ENCODE data around the gene RNF20.
A peak's percentile ranks its signal among the peaks of the same experiment; 100 is the strongest.
"Not testable (repeated sequence)": the region's sequence is repeated elsewhere in the genome, so short reads cannot be mapped to it uniquely, and the experiment has no call there.

The RNF20 gene

DNA sequence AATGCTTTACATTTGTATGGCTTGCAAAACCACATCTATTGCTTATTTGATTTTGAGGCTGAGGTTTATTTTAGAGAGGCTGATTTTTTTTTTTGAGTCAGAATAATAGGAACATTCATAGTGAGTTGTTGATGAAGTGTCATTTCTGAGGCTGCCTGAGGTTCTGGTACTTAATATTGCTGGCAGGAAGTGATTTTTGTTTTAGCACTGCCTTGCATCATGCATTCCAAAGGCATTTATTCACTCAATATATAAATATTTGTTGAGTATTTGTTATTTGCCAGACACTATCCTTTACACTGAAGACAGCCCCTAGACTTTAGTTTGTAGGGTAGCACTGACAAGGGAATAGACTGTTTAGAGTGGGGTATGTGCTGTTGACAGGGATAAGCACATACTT lies 2.7 kb downstream of the RNF20 start:
- DNase-seq, result no peak

DNA sequence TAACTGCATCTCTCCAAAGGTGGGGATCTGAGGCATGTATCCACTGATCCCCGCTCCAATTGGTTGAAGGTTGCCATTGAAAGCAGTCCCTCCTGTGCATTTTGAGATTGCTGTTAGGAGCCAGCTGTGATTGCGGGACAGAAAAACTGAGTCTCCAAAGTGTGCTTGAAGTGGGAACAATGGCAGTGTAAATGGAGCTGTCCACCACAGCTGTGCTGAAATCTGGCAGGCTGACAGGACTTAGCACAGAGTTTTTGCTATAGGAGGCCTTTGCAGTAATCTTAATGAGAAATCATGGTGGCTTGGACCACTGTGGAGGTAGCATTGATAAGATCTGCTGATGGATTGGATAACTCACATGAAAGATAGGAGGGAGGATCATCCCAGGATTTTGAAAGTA lies 3.3 kb downstream of the RNF20 start:
- DNase-seq, result peak in 1 of 2 donors; percentile 24

GRCh38 chr9:101540069-101540468 lies 6.4 kb downstream of the RNF20 start:
- no peak for DNase-seq

DNA sequence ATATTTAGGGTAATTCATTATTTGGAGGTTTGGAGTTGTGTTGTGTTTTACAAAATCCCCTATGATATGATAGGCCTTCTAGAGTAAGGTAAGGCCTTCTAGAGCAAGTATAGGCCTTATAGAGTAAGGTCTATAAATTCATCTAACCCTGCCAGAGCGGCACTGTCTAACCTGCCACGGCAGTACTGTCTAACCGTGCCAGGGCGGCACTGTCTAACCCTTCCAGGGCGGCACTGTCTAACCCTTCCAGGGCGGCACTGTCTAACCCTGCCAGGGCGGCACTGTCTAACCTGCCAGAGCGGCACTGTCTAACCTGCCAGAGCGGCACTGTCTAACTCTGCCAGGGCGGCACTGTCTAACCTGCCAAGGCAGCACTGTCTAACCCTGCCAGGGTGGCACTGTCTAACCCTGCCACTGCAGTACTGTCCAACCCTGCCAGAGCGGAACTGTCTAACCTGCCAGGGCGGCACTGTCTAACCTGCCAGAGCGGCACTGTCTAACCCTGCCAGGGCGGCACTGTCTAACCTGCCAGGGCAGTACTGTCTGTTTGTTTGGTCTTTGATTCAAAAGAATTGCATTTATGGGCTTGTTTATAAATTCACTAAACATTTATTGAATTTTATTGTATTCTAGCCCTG lies 9.6 kb downstream of the RNF20 start:
- DNase-seq, result no peak

DNA sequence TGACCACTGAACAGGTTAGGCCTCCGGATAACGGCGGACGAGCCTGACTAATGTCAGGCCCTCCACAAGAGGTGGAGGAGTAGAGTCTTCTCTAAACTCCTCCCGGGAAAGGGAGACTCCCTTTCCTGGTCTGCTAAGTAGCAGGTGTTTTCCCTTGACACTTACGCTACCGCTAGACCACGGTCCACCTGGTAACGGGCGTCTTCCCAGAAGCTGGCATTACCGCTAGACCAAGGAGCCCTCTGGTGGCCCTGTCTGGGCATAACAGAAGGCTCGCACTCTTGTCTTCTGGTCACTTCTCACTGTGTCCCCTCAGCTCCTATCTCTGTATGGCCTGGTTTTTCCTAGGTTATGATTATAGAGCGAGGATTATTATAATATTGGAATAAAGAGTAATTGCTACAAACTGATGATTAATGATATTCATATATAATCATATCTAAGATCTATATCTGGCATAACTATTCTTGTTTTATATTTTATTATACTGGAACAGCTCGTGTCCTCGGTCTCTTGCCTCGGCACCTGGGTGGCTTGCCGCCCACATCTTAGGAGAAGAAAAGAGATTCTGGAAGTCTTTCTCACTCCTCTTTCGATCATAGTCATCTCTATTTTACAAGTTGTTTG lies 15.9 kb downstream of the RNF20 start:
- not testable (repeated sequence) for DNase-seq

DNA sequence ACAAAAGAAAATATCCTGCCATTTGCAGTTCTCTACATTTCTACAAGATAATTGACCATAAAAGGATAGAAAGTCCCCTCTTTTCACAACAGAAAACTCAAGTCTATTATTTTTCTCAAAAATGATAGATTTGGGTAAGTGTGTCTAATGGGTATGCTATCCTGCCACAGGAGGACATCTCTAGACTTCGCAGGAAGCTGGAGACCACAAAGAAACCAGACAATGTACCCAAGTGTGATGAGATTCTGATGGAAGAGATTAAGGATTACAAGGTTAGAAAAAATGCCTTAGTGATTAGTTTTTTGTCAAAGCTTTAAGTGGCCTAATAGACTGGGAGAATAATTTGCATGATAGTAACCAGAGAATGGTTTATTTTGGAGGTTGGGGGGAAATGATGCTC lies 28.1 kb downstream of the RNF20 start:
- no peak for DNase-seq

- no peak for DNase-seq
These were observed 29.3 kb downstream of the RNF20 start for GRCh38 chr9:101562966-101563365.

DNA sequence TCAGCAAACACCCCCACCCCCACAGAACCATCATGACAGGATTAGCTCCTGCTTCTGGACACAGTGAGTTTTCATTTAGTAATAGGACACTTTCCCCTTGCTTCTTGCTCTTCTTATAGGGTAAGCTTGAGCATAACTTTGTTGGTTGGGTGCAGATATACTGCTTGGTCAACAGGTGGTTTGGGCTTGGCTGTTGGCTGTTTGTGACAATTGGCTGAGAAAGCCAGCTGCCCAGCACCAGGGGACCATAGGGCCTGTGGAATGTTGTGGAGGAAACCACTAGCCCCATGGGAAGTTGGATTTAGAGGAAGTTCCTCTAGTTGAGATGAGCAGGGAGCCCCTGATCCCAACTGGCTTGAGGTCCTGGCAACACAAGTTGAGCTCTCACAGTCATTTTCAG lies 30.6 kb downstream of the RNF20 start:
- no peak for DNase-seq

- DNase-seq, result peak; percentile 29 to 37
These were observed 33.5 kb downstream of the RNF20 start for GRCh38 chr9:101566904-101567724.

- no peak for DNase-seq
These were observed 34.2 kb downstream of the RNF20 start for GRCh38 chr9:101567725-101568350.

GRCh38 chr9:101569741-101570501 lies 36.3 kb downstream of the RNF20 start:
- no peak for DNase-seq

DNA sequence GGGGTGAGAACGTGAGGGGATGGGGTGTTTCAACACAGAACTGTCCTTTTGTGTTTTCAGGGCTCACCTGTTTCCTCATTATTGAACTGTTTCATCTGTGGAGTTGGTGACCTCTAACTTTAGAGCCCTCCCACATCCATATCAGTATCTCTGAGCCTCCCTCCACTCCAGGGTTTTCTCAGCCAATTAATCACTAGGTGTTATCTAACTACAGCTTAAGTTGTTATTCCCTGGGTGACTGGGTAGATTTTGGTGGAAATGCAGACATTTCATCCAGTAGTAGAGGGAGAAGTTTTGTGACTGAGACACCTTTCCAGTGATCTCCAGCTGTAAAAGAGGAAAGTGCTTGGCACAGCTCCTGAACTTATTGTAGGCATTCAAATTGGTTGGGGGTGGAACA lies 37.5 kb downstream of the RNF20 start:
- DNase-seq, result no peak

DNA sequence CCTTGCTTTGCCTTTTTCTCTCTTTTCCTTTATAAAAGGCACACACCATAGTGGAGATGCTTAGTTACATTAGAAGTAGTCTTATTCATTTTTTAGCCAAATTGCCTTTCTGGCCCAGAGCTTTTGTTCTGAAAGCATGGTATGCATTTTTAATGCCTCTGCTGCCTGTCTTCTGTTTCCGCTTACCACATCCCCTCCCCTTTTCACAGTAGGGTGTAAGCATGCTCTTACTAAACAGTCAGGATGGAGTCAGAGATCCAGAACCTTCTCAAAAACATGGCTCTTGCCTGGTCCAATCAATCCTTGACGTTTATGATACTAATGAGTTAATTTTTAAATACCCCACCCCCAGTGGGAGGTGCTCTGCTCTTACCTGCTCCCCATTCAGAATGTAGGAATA lies 38.7 kb downstream of the RNF20 start:
- DNase-seq, result no peak

- no peak for DNase-seq
These were observed 41.2 kb downstream of the RNF20 start for GRCh38 chr9:101574731-101575333.

GRCh38 chr9:101578378-101578777 lies 44.7 kb downstream of the RNF20 start:
- DNase-seq, result no peak

GRCh38 chr9:101579711-101580545 lies 46.3 kb downstream of the RNF20 start:
- no peak for DNase-seq

GRCh38 chr9:101582553-101582952 lies 48.9 kb downstream of the RNF20 start:
- no peak for DNase-seq

- DNase-seq, result no peak
These were observed 52.1 kb downstream of the RNF20 start for GRCh38 chr9:101585740-101586139.

DNA sequence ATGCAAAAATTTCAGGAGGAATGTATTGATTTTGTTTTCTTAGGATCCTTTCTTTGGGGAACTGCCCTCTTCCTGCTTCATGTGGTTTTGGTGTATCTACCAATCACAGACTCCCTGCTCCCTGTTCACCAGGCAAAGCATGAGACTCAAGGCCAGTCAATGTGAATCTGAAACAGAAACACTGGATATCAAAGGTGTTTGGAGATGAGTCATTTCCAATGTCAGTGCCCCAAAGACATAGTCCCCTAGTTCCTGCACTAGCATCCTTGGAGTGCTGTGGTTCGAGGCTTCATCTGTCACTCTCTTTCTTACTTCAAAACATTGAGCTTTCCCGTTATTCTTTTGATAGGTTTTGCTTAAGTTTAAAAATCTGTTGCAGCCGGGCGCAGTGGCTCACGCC lies 53.0 kb downstream of the RNF20 start:
- DNase-seq, result no peak

DNA sequence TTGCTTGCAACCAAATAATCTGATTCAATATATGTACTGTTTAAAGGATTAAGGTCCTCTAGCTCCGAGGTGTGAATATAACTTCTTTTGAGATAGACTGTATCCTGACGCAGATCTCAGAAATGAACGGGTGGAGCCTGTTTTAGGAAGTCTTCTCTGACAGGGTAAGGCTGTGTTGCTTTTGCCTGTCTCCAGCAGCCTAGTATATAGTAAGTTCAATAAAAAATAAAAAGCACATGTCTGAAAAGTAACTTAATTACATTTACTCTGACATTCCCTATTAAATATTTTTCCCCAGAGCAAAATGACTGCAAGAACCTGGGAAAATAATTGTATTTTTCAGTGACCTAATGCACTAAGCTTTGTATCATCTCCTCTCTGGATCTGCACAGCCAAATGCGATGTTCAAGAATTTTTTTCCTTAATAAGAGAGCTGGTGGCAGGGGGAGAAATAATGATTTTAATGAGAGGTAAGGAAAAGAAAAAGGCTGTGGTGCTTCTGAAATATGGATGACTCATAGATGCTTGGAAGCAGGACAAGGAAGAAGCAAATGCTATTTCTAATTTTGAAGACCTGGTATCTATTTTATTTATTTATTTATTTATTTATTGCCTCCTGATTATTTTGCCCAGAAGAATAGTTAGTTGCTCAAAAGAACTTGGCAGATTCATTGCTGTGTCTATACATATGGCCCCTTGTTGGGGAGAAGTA lies 53.8 kb downstream of the RNF20 start:
- no peak for DNase-seq

DNA sequence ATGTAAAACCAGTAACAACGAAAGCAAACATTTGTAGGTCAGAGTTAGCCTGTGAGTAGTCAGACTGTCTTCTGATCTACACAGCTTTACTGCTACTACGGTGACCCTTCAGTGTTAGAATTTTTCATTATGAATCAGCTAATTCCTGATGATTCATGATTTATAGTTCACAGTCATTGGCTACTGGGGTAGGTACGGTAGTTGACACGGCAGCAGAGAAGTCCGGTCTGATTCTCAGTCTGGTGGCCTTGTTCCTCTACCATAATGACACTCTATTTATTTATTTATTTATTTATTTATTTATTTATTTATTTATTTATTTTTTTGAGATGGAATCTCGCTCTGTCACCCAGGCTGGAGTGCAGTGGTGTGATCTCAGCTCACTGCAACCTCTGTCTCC lies 56.4 kb downstream of the RNF20 start:
- not testable (repeated sequence) for DNase-seq
